Iris pigment epithelial cell (primary cell): ENCODE measurements around the gene RAB40C.

Experiments
- DNase-seq: peaks from one replicate; pipeline ENCODE4 v3.0.0-alpha.2; 2011; ENCODE audit warnings: low read depth

The RAB40C gene

DNA sequence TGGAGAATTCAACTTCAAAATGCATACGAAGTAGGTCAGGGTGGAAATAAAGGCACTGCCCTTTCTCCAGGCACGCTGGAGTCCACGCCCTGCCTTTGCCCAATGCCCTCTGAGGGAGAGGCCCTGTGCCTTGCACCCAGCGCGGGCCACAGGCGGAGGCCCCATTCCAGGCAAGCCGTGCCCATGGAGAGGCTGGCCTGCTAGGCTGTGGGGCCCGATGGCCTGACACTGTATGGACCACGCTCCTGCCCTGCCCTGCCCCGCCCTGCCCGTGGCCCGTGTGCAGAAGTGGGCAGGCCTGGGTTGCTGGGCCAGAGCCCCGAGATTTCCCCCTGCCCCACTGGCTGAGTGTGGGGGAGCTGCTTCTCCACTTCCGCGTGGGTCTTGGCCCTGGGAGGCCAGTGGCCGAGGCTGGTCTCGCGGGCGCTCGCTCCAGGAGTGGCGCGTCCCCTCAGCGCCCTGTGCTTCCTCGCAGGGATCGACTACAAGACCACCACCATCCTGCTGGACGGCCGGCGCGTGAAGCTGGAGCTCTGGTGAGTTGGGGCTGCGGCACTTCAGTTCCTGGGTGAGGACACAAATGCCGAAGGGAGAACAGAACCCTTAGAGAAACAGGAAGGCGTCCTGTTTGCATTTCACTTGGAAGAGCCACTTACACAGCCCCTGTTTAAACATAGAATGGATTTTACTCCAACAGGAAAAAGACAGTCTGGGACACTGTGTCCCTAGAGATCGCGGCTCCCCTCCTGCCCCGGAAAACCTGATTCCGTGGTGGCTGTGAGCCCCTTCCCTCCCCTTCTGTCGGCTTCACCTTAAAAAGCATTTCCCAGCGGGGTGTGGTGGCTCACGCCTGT lies 27.1 kb downstream of the RAB40C start:
- no peak for DNase-seq

DNA sequence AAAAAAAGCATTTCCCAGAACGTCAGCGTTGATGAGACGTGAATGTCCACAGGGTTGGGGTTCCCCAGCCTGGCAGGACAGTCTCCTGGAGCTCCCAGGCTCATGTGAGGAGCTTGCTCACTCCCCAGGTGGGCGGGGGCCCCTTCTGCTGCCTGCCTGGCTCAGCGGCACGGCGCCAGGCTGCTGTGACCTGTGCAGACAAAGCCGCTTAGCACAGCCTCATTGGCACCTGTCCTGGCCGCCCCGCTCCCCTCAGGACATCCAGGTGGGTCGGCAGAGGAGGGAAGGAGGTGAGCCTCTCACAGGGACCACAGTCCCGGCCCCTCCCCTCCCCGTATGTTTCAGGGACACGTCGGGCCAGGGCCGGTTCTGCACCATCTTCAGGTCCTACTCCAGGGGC lies 28.0 kb downstream of the RAB40C start:
- DNase-seq = no peak

GRCh38 chr16:619476-620100 lies 29.7 kb downstream of the RAB40C start:
- no peak for DNase-seq

GRCh38 chr16:620700-621525 lies 31.0 kb downstream of the RAB40C start:
- no peak for DNase-seq

GRCh38 chr16:621526-622105 lies 31.8 kb downstream of the RAB40C start:
- no peak for DNase-seq

DNA sequence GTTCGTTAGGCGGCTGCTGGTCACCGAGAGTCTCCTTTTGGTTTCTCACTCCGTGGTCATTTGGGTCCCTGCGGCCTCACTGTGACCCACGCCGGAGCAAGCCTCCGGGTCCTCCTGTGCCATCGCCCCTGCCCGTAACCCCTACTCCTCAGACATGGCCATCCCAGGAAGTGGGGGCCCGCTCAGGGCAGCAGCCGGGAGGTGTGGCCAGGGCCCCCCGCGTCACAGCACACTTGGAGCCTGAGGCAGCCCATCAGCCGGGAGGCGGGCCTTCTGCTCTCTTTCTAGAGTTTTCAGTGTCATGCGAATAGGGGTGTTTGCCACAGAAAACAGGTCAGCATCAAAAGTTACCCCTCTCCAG lies 33.0 kb downstream of the RAB40C start:
- no peak for DNase-seq

DNA sequence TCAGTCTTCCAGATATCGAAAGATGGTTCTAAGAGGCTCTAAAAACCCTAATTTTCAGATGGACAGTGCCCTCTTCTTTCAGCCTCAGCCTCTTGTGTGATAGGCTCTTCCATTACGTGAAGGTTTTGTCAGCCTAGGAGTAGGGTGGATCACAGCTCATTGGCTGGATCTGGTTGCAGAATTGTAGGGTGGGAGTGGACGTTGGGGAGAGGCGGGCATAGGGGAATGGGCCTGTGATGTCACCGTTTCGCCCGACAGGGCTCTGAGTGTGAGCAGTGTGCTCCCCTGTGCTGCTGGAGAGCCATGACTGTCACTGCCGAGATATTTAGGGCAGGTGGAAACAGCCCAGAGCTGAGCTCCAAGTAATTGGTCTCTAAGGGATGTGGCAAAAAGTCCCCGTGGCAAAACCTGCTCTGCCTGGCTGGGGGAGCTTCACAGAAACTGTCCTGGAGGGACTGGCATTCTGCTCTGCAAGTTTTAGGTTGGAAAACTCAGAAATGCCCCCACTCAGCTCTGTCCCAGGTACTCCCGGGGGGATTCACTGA lies 34.7 kb downstream of the RAB40C start:
- no peak for DNase-seq

DNA sequence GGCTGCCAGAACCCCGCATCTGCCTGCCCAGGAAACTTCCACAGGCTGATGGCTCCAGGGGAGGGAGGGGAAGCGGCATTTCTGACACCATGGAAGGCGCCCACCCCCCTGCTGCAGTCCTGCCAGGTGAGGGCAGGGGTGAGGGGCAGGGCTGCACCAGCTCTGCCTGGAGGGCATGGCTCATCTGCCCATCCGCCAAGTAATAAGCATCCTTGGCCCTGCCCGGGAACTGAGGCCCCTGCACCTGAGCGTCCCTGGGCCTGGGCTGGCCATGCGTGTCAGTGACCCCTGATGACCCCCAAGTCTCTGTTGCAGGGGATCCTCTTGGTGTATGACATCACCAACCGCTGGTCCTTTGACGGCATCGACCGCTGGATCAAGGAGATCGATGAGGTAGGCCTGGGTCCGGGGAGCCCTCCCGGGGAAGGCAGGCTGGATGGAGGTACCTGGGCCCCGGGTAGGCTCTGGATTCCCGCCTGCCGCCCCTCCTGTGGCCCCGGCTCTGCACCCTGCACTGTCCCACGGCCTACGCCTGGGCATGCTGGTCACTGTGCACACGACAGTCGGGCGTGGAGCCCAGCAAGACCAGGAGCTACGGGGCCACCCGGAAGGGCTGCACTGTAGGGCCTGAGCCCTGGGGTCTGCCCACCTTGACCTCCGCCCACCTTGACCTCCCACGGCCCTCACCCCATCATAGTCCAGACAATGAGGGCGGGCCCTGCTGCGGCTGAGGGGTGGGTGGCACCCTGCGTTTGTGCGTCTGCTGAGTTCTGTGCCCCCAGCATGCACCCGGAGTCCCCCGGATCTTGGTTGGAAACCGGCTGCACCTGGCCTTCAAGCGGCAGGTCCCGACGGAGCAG lies 35.5 kb downstream of the RAB40C start:
- DNase-seq = no peak

- DNase-seq = no peak
Observed at GRCh38 chr16:625977-626765, 36.3 kb downstream of the RAB40C start.

- DNase-seq = peak; percentile 97
Observed at GRCh38 chr16:626787-627453, 37.1 kb downstream of the RAB40C start.

DNA sequence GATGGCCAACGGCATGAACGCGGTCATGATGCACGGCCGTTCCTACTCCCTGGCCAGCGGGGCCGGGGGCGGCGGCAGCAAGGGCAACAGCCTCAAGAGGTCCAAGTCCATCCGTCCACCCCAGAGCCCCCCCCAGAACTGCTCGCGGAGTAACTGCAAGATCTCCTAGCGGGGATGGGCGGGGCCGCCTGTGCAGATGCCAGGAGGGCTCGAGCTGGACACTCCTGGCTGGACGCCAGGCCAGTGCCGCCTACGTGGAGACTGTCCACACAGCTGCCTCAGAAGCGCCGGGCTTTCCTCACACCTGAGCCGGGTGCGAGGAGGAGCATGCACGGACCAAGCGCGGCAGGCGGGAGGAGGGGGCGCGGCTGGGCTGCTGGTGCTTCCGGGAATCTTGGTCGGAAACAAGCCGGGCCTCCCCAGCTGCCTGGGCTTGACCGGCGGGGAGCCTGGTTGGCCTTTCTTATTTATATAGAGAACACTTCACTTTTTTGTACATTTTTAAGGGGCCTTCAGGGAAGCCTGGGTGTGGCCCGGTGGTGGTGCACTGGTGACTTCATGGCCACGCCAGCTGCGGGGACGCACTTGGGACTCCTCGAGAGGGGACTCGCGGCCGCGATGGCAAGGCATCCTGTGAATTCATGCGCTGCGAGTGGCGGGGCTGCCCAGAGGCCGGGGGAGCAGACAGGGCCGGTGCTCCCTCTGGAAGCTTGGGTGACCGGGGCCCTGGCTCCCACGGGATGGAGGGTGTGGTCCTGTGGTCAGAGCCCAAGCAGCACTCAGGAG lies 37.8 kb downstream of the RAB40C start:
- no peak for DNase-seq

GRCh38 chr16:628321-629061 lies 38.6 kb downstream of the RAB40C start:
- no peak for DNase-seq

DNA sequence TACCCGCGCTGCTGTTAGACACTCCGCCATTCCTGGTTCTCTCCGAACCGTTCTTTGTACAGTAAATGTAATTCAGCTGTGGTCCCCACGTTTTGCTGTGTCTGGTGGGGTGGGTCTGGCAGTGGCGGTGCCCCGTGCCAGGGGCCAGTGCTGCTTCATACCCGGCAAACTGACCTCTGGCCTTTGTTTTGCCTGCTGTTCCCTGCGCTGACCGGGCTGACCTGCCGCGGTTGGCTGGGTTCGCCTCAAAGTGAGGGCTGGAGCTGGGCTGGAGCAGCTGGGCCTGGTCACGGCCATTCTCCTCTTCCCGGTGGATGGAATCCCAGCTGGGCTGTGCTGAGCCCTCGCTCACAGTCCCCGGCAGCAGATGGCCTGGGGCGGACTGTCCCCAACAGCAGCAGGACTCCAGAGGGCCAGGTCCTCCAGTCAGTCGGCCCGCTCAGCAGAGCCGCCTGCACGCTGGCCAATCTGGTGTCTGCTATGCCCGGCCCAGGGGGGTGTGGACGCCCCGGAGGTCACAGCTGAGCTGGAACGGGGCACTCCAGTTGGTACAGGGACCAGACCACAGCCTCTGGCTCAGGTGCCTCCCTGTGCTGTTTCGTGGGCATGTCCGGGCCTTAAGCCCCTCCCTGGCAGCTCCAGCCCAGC lies 39.4 kb downstream of the RAB40C start:
- no peak for DNase-seq

GRCh38 chr16:629833-630248 lies 40.0 kb downstream of the RAB40C start:
- DNase-seq = no peak

DNA sequence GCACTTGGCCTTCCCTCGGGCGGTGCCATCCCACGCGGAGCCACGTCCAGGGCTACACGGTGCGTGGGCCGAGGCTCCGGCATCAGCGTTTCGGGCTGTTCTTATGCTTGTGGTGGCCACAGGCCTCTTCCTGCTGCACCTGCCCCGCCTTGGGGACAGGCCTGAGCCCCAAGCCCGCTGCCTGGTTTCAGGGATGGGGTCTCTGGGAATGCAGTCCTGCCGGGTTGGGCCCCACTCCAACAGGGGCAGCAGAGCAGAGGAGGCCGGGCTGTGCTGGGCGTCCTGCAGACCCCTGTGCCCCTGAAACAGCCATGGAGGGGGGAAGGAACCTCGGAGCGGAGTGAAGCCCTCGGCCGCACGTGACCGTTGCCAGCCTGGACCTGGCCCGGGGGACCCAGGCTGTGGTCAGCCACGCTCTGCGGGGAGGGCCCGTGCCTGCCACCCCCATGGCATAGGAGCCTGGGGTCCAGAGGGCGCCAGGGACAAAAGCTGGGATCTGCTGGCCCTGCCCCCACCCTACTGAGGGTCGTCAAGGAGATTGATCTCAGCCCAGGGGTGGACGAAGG lies 40.5 kb downstream of the RAB40C start:
- no peak for DNase-seq

DNA sequence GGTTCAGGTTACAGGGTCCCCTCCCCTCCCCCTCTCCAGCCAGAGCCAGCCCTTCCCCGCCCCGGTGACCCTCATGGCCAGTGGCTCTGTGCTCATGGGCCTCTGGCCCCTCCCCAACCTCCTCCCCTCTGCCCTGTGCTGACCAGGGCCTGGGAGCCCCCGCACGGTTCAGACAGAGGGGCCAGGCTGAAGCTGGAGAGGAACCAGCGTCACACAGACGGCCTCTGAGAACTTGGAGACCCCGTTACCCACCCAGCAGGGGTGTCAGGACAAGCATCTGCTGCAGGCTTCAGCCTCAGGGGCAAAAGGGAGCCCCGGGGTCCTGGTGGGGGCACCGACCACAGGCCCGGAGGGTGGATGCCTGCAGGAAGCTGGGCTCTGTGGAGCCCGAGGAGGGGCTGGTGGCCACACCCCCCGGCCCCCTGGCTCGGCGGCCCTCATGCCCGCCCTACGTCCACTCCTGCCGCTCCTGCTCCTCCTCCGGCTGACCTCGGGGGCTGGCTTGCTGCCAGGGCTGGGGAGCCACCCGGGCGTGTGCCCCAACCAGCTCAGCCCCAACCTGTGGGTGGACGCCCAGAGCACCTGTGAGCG lies 41.0 kb downstream of the RAB40C start, which contains the start of gene WFIKKN1:
WFIKKN1 (plus strand) TSS at position 171 of the 591 bp plus-strand sequence; CDS start at position 440, 269 bp downstream.
- no peak for DNase-seq
